Liver (tissue), 9 donors: ENCODE results near the gene LRRC27. TPM values are rescaled to one million over a fixed set of nuclear protein-coding genes. Genes with fewer than 3 reads are reported as not detected.
A peak's percentile ranks its signal among the peaks of the same experiment; 100 is the strongest.

Source experiments
- DNase-seq: peaks from one replicate; pipeline ENCODE4 v3.0.0-alpha.2; 2017; ENCODE audit warnings: low spot score
- H3K27ac ChIP-seq, 2 donors: one replicate each; pipeline ENCODE4 v1.7.0; 2013; ENCODE audit warnings: inconsistent platforms in 2 of 2, low read length in 2 of 2, control low read depth in 1 of 2, low read depth in 1 of 2, mild to moderate bottlenecking in 1 of 2
- H3K27me3 ChIP-seq, 4 donors: one replicate each; pipeline versions ENCODE4 v1.6.1 to v1.7.0; 2013; ENCODE audit warnings: low read length in 3 of 4, inconsistent platforms in 1 of 4, mild to moderate bottlenecking in 1 of 4, moderate library complexity in 1 of 4; ENCODE audit not compliant: control insufficient read depth in 4 of 4, insufficient read depth in 4 of 4
- H3K36me3 ChIP-seq, 4 donors: one replicate each; pipeline versions ENCODE4 v1.6.1 to v1.7.0; 2013; ENCODE audit warnings: low read length in 3 of 4, mild to moderate bottlenecking in 3 of 4, low read depth in 1 of 4, moderate library complexity in 1 of 4; ENCODE audit not compliant: control insufficient read depth in 4 of 4, insufficient read depth in 3 of 4
- H3K4me1 ChIP-seq, 4 donors: one replicate each; pipeline versions ENCODE4 v1.6.1 to v1.7.0; 2013; ENCODE audit warnings: low read length in 3 of 4, mild to moderate bottlenecking in 3 of 4, moderate library complexity in 1 of 4; ENCODE audit not compliant: control insufficient read depth in 4 of 4, insufficient read depth in 4 of 4
- H3K4me3 ChIP-seq, 3 donors: one replicate each; pipeline versions ENCODE4 v1.6.1 to v1.7.0; 2013; ENCODE audit warnings: low read length in 3 of 3, control low read depth in 1 of 3, low read depth in 1 of 3, mild to moderate bottlenecking in 1 of 3
- H3K9ac ChIP-seq, 2 donors: one replicate each; pipeline ENCODE4 v1.7.0; 2013; ENCODE audit warnings: low read length in 2 of 2, mild to moderate bottlenecking in 2 of 2, moderate library complexity in 2 of 2, control low read depth in 1 of 2, low read depth in 1 of 2
- H3K9me3 ChIP-seq, 4 donors: one replicate each; pipeline versions ENCODE4 v1.6.1 to v1.7.0; 2013; ENCODE audit warnings: low read length in 3 of 4; ENCODE audit not compliant: control insufficient read depth in 4 of 4
- ATF3 ChIP-seq: IDR thresholded peaks from 2 replicates; pipeline ENCODE4 v1.6.1; 2016; ENCODE audit warnings: antibody characterized with exemption
- EGR1 ChIP-seq, 2 donors: IDR thresholded peaks; 2 replicates each; pipeline ENCODE4 v1.6.1; 2016 to 2018; ENCODE audit warnings: antibody characterized with exemption in 2 of 2, low read depth in 2 of 2
- FOXA1 ChIP-seq: IDR thresholded peaks from 2 replicates; pipeline ENCODE4 v1.6.1; 2016; ENCODE audit warnings: antibody characterized with exemption
- FOXA2 ChIP-seq: IDR thresholded peaks from 2 replicates; pipeline ENCODE4 v1.6.1; 2016; ENCODE audit warnings: antibody characterized with exemption
- HNF4A ChIP-seq, 2 donors: conservative IDR thresholded peaks; 2 replicates each; pipeline ENCODE4 v1.6.1; 2016; ENCODE audit warnings: antibody characterized with exemption in 2 of 2, mild to moderate bottlenecking in 2 of 2
- HNF4G ChIP-seq: IDR thresholded peaks from 2 replicates; pipeline ENCODE4 v1.6.1; 2016; ENCODE audit warnings: antibody characterized with exemption
- JUND ChIP-seq, 2 donors: IDR thresholded peaks; 2 replicates each; pipeline ENCODE4 v1.6.1; 2016; ENCODE audit warnings: antibody characterized with exemption in 2 of 2
- NR2F2 ChIP-seq: IDR thresholded peaks from 2 replicates; pipeline ENCODE4 v1.6.1; 2016; ENCODE audit warnings: antibody characterized with exemption
- RAD21 ChIP-seq, 2 donors: IDR thresholded peaks; 2 replicates each; pipeline ENCODE4 v1.6.1; 2016; ENCODE audit warnings: antibody characterized with exemption in 2 of 2, mild to moderate bottlenecking in 2 of 2
- RXRA ChIP-seq, 2 donors: IDR thresholded peaks; 2 replicates each; pipeline ENCODE4 v1.6.1; 2017 to 2018; ENCODE audit warnings: antibody characterized with exemption in 2 of 2, mild to moderate bottlenecking in 1 of 2
- SP1 ChIP-seq: IDR thresholded peaks from 2 replicates; pipeline ENCODE4 v1.6.1; 2018; ENCODE audit warnings: antibody characterized with exemption, mild to moderate bottlenecking
- TAF1 ChIP-seq: conservative IDR thresholded peaks from 2 replicates; pipeline ENCODE4 v1.6.1; 2016; ENCODE audit warnings: antibody characterized with exemption, mild to moderate bottlenecking
- YY1 ChIP-seq: IDR thresholded peaks from 2 replicates; pipeline ENCODE4 v1.6.1; 2016; ENCODE audit warnings: antibody characterized with exemption, mild to moderate bottlenecking
- WGBS: extraction: QIAGEN DNeasy Blood & Tissue Kit; methylation state at CpG from one replicate; pipeline ENCODE4 v1.1.7; 2013; 5-methylcytosine and 5-hydroxymethylcytosine counted together
- polyA plus RNA-seq, 2 donors: library from polyadenylated mRNA; stranded (reverse) in 1 of 2; unstranded in 1 of 2; fragments of 200-250 nt in 1 of 2; fragments of >200 nt in 1 of 2; fragmentation: Nextera tagmentation in 1 of 2; extraction: Ambion mirVana in 1 of 2; gene quantifications; one replicate each; pipeline versions ENCODE4 v1.2.1 to v1.2.3, GENCODE V29; 2013 to 2015
- total RNA-seq, 2 donors: library from RNA; depleted of rRNA; stranded (reverse); fragments of >200 nt; gene quantifications; one replicate each; pipeline ENCODE4 v1.2.3, GENCODE V29; 2014
- TF ChIP-seq, protein P1 (sequence below): fragments of 150-350 bp; IDR thresholded peaks from 2 replicates; pipeline ENCODE4 v1.5.1; 2017; ENCODE audit warnings: improper control_type of control experiment, low read depth, low read length; ENCODE audit not compliant: missing input control
- TF ChIP-seq, protein P2 (sequence below): IDR thresholded peaks from 2 replicates; pipeline ENCODE4 v1.6.1; 2016; ENCODE audit warnings: antibody characterized with exemption, mild to moderate bottlenecking
- TF ChIP-seq, protein P3 (sequence below): IDR thresholded peaks from 2 replicates; pipeline ENCODE4 v1.6.1; 2016; ENCODE audit warnings: antibody characterized with exemption
- donor health status: healthy.
- donor health status: healthy.
- donor health status: healthy.
- donor health status: healthy.
- donor health status: healthy.

LRRC27 gene
- total and polyA plus RNA-seq, 4 donors, result 1.8 to 2.8 (median 2.6) TPM

GRCh38 chr10:132416566-132417256 is 84.7 kb downstream of the LRRC27 start:
- H3K9me3 ChIP-seq, result no peaks in the 10 kb centered on the region
- no peak overlapping the region for H3K9ac ChIP-seq
- no peaks in the 10 kb centered on the region for H3K27me3 ChIP-seq
- H3K4me3 ChIP-seq, result no peak overlapping the region
- no peak for DNase-seq
- H3K36me3 ChIP-seq, result no peaks in the 10 kb centered on the region
- WGBS, result 94% methylated on average over 32 of the region's 32 CpGs
- no peak for TF ChIP-seq RAD21 (IDR thresholded peaks at IDR 0.05)
- TF ChIP-seq EGR1 (IDR thresholded peaks at IDR 0.05; ENCODE audit: low read depth in 2 of 2), result no peak
- no peak for TF ChIP-seq HNF4A (conservative IDR thresholded peaks at IDR 0.05)
- no peak for TF ChIP-seq FOXA1
- no peak for TF ChIP-seq ATF3
- TF ChIP-seq SP1, result no peak
- no peak for TF ChIP-seq RXRA (IDR thresholded peaks at IDR 0.05)
- TF ChIP-seq HNF4G, result no peak
- TF ChIP-seq NR2F2, result no peak
- no peak for TF ChIP-seq YY1
- H3K27ac ChIP-seq, result no peak overlapping the region
- peaks cover 0 to 18% (median 4%) of the 10 kb centered on the region in 4 donors for H3K4me1 ChIP-seq

- H3K9me3 ChIP-seq, result no peaks in the 10 kb centered on the region
- no peak for TF ChIP-seq TAF1
- no peak for TF ChIP-seq FOXA2
- TF ChIP-seq RAD21 (IDR thresholded peaks at IDR 0.05), result no peak
- no peak for TF ChIP-seq NR2F2
- no peak for TF ChIP-seq HNF4A (conservative IDR thresholded peaks at IDR 0.05)
- TF ChIP-seq, protein P1, sequence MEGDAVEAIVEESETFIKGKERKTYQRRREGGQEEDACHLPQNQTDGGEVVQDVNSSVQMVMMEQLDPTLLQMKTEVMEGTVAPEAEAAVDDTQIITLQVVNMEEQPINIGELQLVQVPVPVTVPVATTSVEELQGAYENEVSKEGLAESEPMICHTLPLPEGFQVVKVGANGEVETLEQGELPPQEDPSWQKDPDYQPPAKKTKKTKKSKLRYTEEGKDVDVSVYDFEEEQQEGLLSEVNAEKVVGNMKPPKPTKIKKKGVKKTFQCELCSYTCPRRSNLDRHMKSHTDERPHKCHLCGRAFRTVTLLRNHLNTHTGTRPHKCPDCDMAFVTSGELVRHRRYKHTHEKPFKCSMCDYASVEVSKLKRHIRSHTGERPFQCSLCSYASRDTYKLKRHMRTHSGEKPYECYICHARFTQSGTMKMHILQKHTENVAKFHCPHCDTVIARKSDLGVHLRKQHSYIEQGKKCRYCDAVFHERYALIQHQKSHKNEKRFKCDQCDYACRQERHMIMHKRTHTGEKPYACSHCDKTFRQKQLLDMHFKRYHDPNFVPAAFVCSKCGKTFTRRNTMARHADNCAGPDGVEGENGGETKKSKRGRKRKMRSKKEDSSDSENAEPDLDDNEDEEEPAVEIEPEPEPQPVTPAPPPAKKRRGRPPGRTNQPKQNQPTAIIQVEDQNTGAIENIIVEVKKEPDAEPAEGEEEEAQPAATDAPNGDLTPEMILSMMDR, result no peak
- TF ChIP-seq RXRA (IDR thresholded peaks at IDR 0.05), result no peak
- TF ChIP-seq JUND (IDR thresholded peaks at IDR 0.05), result no peak
- TF ChIP-seq, protein P2, sequence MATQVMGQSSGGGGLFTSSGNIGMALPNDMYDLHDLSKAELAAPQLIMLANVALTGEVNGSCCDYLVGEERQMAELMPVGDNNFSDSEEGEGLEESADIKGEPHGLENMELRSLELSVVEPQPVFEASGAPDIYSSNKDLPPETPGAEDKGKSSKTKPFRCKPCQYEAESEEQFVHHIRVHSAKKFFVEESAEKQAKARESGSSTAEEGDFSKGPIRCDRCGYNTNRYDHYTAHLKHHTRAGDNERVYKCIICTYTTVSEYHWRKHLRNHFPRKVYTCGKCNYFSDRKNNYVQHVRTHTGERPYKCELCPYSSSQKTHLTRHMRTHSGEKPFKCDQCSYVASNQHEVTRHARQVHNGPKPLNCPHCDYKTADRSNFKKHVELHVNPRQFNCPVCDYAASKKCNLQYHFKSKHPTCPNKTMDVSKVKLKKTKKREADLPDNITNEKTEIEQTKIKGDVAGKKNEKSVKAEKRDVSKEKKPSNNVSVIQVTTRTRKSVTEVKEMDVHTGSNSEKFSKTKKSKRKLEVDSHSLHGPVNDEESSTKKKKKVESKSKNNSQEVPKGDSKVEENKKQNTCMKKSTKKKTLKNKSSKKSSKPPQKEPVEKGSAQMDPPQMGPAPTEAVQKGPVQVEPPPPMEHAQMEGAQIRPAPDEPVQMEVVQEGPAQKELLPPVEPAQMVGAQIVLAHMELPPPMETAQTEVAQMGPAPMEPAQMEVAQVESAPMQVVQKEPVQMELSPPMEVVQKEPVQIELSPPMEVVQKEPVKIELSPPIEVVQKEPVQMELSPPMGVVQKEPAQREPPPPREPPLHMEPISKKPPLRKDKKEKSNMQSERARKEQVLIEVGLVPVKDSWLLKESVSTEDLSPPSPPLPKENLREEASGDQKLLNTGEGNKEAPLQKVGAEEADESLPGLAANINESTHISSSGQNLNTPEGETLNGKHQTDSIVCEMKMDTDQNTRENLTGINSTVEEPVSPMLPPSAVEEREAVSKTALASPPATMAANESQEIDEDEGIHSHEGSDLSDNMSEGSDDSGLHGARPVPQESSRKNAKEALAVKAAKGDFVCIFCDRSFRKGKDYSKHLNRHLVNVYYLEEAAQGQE, result no peak
- TF ChIP-seq, protein P3, sequence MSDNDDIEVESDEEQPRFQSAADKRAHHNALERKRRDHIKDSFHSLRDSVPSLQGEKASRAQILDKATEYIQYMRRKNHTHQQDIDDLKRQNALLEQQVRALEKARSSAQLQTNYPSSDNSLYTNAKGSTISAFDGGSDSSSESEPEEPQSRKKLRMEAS, result no peak
- TF ChIP-seq FOXA1, result no peak
- no peak for TF ChIP-seq SP1
- TF ChIP-seq EGR1 (IDR thresholded peaks at IDR 0.05; ENCODE audit: low read depth in 2 of 2), result no peak
- no peaks in the 10 kb centered on the region for H3K36me3 ChIP-seq
- 88% methylated on average over 26 of the region's 26 CpGs for WGBS
- no peaks in the 10 kb centered on the region for H3K27me3 ChIP-seq
- no peak for DNase-seq
- no peak overlapping the region for H3K9ac ChIP-seq
- H3K4me3 ChIP-seq, result no peak overlapping the region
- peaks cover 0 to 18% (median 9%) of the 10 kb centered on the region in 4 donors for H3K4me1 ChIP-seq
- H3K27ac ChIP-seq, result peak overlapping the region in 1 of 2 donors; percentile 19
Observed at GRCh38 chr10:132417257-132417910, 85.4 kb downstream of the LRRC27 start.
